Omental fat pad (tissue), 4 donors: ENCODE measurements around the gene CHST11. TPM values are rescaled to one million over a fixed set of nuclear protein-coding genes. Genes with fewer than 3 reads are reported as not detected.

Experiments
- ATAC-seq: fragments of 150-250 bp; one replicate; pipeline ENCODE4 v1.9.1; 2016; ENCODE audit warnings: mild to moderate bottlenecking, moderate library complexity; ENCODE audit not compliant: low FRiP score
- DNase-seq: peaks from one replicate; pipeline ENCODE4 v3.0.0-alpha.2; 2019; ENCODE audit warnings: low spot score
- CTCF ChIP-seq, 3 donors: fragments of 450-650 bp; IDR thresholded peaks; one replicate each; pipeline ENCODE4 v1.5.1; 2016 to 2017; ENCODE audit warnings: antibody characterized with exemption in 3 of 3, mild to moderate bottlenecking in 3 of 3, moderate library complexity in 2 of 3
- total RNA-seq, 4 donors: library from RNA; depleted of rRNA; stranded (reverse); fragments of >200 nt; gene quantifications; one replicate each; pipeline ENCODE4 v1.1.0, GENCODE V29; 2016

The CHST11 gene
- total RNA-seq, 4 donors from 2014 or later, result 12.2 to 58.6 (median 30.1) TPM

- TF ChIP-seq CTCF (IDR thresholded peaks at IDR 0.05), result no peak
- ATAC-seq (no peak), DNase-seq (no peak)
These were observed 14.6 kb downstream of the CHST11 start for GRCh38 chr12:104471336-104471735.

DNA sequence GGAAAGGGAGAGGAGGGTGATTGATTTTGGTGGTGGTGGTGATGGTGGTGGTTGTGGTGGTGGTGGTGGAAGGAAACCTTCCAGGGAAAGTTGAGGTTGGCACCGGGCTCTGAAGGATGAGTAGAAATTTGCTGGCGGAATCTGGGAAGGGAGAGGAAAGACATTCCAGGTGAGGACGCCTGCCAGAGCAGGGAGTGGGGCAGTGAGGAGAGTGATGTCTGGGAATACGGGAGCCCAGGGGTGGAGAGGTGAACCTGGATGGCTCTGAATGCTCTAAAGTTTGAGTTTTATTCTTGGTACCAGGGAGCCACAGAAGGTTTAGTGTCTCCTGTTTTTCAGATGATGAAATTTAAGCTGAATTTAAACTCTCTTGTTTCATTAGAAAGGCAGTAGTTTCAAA, 16.0 kb downstream of the CHST11 start:
- no peak for TF ChIP-seq CTCF (IDR thresholded peaks at IDR 0.05)
- ATAC-seq, result no peak
- no peak for DNase-seq

GRCh38 chr12:104473374-104473983, 16.7 kb downstream of the CHST11 start:
- ATAC-seq (no peak), DNase-seq (no peak)
- TF ChIP-seq CTCF (IDR thresholded peaks at IDR 0.05), result no peak

GRCh38 chr12:104475271-104475670, 18.5 kb downstream of the CHST11 start:
- DNase-seq (no peak), ATAC-seq (no peak)
- TF ChIP-seq CTCF (IDR thresholded peaks at IDR 0.05), result no peak

GRCh38 chr12:104477510-104478390, 21.0 kb downstream of the CHST11 start:
- no peak for ATAC-seq
- DNase-seq, result no peak
- no peak for TF ChIP-seq CTCF (IDR thresholded peaks at IDR 0.05)

- DNase-seq (no peak), ATAC-seq (no peak)
- no peak for TF ChIP-seq CTCF (IDR thresholded peaks at IDR 0.05)
These were observed 21.8 kb downstream of the CHST11 start for GRCh38 chr12:104478396-104479122.
